Hepatocyte (in vitro differentiated cells): Measurements from ENCODE around the gene ARHGAP1.

Source experiments
- CTCF ChIP-seq: fragments of 200-600 bp; sonication (generic); IDR thresholded peaks from 2 replicates; pipeline ENCODE4 v1.5.1; 2016; ENCODE audit warnings: antibody characterized with exemption, mild to moderate bottlenecking; ENCODE audit not compliant: poor library complexity
- EZH2 ChIP-seq: fragments of 200-600 bp; sonication (generic); IDR thresholded peaks from 2 replicates; pipeline ENCODE4 v1.6.1; 2016; ENCODE audit warnings: antibody characterized with exemption, mild to moderate bottlenecking, borderline replicate concordance
- EZH2phosphoT487 ChIP-seq: fragments of 200-600 bp; sonication (generic); IDR thresholded peaks from one replicate; pipeline ENCODE4 v1.6.1; 2018; ENCODE audit warnings: antibody characterized with exemption, mild to moderate bottlenecking, low read depth, moderate library complexity; ENCODE audit not compliant: unreplicated experiment, severe bottlenecking

GRCh38 chr11:46675949-46676348, 24.5 kb downstream of the ARHGAP1 start:
- TF ChIP-seq CTCF (no peak), EZH2 (no peak), EZH2phosphoT487 (no peak)
